NOMO-1 treated with DMSO at 0.1 percent for 48 hours (cell line): ENCODE measurements around the gene SDHB.

Source experiments
- DNase-seq: peaks from one replicate; lab custom pipeline; 2025; ENCODE audit not compliant: unreplicated experiment; lab: John Stamatoyannopoulos, UW

SDHB gene

DNA sequence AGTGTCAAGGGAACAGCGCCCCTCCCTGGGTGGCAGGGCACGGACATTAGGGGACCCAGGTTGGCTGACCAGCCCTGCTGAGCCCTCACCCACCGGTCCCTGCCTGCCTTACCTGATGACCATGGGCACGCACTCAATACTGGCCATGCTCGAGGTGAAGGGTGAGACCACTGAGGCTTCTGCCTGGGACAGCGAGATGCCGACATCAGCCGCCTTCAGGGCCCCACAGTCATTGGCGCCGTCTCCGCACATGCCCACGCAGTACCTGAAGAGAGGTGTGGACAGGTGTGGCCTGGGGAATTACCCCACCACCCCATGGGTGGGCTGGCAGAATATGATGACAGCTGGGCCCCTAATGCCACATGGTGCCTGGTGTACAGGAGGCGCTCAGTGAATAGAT, 65.6 kb downstream of the SDHB start:
- no peak for DNase-seq

DNA sequence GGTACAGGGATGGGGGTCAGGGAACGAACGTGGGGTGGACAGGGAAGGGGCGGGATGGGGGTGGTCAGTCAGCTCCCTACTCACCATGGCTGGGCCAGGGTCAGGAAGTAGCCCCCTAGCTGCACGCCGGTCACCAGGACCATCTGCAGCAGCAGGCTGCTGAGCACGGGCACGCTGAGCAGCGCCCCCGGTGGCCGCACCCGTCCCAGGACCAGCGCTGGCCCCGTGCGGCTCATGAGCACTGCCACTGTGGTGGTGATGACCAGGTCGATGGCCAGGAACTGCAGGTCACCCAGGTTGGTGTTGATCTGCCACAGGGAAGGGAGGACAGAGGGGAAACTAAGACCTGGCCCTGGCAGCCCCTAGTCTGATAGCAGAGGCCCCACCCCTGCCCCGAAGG, 66.9 kb downstream of the SDHB start:
- DNase-seq, result no peak

DNA sequence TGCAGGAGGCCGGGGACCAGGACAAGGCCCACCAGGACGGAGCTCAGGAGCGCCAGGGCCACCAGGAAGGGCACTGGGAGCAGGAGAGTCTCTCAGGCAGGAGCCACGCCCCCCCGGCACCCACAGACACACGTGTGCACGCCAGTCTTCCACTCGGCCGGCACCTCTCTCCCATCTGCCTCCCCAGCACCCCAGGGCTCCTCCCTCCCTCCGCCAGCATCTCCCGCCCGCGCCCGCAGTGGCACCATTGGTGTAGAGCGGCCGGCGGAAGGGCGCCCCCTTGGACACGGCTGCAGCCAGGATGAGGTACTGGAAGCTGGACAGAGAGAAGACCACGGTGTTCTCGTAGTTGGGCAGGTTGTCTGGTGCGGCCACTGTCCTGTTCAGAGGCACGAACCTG, 67.3 kb downstream of the SDHB start:
- no peak for DNase-seq

DNA sequence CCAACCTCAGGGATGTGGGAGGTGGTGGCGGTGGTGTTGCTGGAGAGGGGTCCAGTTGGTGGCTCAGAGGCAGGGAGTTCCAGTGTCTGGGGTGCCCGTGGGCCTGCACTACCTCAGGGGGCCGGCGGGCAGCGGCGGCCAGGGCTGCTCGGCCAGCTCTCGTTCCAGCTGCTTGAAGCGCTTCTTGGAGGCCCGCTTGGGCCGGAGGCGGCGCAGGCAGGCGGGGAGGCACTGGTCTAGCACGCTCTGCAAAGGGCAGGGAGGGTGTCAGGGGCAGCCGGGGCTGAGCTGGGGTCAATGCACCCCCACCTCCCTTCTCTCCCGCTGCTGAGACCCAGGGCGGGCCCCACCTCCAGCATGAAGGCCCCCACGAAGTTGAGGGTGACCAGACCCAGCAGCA, 67.7 kb downstream of the SDHB start:
- no peak for DNase-seq

DNA sequence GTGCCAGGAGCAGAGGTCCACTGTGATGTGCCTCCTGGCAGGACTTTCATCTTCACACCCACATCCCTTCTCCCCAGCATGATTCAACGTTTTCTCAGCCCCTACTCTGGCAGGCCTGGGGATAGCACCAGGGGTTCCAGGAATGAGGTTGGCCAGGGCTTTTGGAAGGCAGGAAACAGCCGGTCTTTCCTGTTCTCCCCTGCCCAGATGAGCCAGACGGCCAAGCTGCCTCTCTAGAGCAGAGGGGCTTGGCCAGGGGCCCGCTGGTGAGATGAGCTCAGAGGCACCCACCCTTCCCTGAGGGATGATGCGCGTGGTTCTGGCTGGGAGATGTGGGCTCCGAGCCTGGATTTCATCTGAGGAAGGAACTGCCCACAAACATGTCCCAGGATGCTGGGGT, 69.1 kb downstream of the SDHB start:
- no peak for DNase-seq

DNA sequence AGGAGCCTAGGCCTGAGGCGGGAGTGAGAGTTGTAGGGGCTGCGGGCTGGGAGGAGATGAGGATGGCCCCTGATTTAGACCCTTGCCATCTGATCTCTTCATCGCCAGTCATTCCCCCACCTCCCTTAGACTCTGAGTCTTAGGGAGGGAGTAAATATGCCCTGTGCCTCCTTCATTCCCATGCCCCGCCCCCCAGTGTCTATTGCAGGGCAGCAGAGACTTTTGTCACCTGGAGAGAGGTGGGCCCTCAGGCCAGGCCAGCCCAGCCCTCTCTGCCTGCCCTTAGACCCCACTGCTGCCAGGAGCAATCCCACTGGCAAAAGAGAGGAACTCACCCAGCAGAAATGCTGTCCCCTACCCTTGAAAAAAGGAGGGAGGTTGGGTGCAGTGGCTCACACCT, 70.2 kb downstream of the SDHB start:
- no peak for DNase-seq

DNA sequence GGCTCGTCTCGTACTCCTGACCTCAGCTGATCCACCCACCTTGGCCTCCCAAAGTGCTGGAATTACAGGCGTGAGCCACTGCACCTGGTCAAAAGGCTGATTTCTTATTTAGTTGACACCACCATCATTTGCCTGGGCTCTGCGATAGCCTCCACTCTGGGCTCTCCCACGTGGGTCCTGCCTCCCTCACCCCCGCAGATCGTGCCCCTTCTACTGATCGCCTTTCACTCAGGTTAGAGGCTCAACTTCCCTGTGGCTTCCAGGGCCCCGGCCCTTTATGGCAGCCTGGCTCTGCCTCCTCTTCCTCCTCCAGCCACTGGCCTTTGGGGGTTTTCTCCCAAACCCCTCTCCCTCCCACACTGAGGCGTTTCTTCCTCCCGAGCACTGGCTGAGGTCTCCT, 70.9 kb downstream of the SDHB start:
- no peak for DNase-seq

DNA sequence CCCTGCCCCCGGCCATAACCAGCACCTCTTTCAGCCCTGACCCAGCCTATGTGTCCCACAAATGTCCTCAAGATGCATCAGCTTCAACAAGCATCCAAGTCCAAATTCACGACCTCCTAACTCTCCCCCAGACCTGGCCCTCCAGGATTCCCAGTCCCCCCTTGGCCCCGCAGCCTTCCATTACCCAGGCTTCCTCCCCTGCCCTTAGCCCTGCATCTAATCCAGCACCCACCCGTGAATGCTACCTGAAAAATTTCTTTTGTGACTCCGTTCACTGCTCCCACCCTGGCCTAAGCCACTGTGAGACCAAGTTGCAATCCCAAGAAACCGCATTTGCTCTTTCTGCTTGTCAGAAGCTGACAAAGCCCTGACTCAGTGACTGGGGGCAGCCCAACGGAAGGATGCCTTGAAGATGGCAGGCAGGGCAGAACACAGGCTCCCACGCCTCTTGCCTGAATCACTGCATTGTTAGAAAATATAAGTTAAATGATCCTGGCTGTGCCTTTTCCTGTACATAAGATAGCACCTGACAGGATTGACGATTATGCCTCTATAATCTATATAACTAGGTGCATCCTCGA, 72.5 kb downstream of the SDHB start:
- DNase-seq, result no peak

DNA sequence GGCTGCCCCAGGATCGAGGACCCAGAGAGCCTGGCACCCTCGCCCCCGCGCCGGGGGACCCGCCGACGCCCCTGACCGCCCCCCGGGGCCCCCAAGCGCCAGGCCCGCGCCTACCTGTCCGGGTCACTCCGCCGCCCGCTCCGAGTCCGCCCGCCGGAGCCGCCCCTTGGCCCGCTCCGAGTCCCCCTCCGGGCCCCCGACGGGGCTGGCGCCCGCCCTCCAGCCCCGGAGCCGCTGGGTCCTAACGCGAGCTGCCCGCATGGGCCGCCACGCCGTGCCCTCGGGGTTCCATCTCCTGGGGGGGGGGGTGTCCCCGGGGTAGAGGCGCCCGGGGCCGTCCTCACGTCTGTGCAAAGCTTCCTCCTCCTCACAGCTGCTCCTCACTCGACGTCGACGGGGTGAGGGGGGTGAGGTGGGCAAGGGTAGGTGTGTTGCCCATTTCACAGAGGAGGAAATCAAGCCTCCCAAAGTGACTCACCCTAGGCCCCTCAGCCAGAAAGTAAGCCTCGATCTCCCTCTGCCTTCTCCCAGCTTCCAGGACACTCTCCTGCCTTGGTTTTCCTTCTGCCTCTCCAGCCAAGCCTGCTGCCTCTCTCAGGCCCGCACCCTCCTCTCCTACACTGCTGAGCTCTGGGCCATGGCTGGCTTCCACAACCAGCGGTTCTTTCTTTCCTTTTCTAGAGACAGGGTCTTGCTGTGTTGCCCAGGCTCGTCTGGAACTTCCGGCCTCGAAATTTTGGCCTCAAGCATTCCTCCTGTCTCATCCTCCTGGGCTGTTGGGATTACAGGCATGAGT, 73.2 kb downstream of the SDHB start, which contains the start of gene MFAP2:
Gene MFAP2, minus strand, starts transcription at position 148 of the 796 bp plus-strand sequence. CDS start 2,347 bp downstream, outside the sequence.
- DNase-seq, result no peak

DNA sequence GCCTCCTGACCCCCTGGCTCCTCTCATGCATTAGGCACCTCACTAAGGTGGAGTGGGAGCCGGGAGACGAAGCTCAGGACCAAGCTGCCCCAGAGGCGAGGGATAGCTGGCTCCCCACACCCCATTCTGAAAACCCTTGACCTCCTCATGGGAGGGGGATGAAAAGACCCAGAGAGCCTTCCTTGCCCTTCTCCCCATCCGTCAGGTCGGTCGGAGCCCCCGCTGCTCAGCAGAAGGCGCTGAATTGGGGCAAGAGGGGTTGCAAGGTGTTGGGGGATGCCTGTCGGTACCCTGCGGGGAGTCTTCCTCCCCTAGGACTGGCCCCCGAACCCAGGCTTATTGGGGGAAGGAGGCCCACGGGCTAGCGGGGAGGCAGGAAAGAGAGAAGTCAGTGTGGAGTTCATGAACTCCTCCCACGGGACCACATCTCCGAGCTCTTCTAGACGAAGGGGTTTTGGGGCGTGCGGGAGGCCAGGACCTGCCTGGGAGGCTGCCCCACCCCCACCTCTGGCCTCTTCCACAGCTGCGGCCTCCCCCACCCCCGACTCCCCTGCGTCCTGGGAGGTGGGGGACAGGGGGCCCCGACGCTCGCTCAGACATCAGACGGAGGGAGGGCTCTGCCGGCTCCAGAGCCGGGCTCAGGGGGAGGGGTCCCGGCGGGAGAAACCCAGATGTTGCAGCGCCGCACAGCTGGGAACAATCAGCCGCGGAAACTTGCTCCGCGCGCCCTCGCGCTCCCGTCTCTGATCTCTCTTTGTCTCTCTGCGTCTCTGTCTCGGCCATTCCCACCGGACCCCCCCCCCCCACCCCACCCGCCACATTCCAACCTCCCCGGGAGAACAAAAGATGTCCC, 74.1 kb downstream of the SDHB start:
- DNase-seq, result no peak

DNA sequence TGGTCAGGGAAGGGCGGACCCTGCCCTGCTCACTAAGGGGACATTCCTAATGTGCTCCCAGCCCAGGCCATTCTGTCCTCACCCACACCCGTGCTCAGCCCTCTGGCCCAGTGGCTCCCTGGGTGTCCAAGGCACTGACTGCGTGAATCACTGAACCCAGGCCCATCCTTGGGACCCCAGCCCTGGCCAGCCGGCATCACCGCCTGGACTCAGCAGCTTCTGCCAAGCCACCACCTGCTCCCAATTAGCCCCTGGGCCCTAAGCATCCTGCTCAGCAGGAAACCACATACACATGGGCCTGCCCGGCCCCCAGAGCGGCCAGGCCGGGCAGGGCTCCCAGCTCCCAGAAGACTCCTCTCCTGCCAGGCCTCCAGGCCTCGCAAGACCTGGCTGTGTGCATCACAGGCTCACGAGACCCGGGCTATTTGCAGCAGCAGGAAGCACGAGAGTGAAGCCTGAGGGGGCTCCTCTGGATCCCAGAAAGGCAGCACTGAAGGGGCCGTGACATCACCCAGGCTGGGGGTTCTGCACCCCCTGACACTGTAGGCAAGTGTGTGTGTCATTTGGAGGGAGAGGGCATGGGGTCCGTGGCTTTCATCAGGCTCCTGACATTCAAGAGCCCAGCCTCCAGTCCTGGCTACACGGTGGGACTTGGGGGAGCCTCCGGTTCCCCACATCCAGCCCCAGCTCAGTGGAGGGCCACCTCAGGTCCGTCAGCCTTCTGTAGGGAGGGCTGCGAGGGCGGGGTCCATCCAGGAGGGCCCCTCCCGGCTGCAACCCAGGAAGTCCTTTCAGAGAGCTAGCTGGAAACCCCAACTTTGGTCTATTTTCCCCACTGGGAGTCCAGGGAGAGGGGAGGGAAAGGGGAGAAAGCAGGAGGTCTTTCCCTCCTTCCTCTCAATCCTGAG, 75.0 kb downstream of the SDHB start:
- DNase-seq, result no peak

DNA sequence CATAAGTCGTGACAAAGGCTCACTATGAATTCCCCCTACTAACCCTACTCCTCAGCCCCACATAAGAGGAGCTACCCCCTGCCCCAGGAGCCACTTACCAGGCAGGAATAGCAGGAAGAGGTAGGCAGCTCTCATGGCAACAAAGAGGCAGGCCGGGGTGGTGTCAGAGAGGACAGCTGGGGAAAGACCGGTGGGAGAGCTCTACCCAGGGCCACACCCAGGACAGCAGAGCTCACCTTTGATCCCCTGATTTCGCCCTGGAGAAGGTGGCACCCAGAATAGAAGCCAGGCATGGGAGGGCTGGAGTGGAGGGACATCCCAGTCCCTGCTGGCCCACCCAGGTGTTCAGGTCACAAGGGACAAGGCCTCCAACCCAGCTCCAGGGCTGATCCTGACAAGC, 75.7 kb downstream of the SDHB start:
- no peak for DNase-seq

DNA sequence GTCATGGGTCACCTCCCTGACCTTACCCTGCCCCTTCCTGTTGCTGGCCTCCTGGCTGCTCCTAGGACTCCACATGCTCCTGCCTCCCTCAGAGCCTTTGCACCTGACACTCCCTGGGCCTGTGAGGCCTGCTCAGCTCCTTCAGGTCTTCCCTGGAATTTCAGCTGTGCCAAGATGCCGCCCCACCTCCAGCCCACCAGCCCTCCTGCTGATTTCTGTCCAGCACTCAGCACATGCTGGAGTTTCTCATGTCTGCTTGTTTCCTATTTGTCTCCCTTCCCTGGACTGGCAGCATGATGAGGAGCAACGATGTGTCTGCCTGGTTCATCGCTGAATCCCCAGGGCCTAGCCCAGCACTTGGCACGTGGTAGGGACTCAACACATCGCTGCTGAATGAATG, 76.5 kb downstream of the SDHB start:
- DNase-seq, result no peak

DNA sequence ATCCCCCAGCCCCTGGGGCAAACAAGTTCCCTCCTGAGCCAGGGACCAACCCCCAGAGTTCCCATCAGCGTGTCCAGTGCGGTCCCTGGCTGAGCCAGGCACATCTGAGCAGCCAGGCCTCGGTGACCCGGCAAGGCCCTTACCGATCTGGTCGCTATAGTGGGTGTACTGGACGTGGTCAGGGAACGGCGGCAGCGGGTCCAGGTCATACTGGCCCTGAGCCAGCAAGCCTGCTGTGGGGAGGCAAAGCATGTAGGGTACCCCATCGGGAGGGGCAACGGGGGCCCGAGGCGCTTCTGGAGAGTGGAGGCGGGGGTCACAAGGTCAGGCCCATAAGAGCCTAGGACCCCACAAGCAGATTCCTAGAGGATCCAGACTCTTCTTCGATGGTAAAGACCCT, 76.9 kb downstream of the SDHB start:
- DNase-seq, result no peak

DNA sequence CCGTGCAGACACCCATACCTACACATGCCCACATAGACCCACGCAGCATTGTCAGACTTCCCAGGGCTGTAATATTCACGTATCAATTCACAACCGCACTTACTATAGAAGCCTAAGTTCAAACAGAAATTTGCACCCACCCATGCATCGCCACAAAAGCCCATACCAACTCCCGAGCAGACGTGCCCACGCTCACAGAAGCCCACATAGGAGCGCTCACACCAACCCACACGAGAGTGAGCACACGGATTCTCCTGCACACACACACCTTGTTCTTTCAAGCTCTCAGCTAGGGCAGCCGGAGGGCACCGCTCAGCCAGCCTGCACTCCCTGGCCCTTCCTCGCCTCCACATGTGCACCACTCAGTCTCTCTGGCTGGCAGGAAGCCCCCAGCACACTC, 78.0 kb downstream of the SDHB start:
- no peak for DNase-seq

DNA sequence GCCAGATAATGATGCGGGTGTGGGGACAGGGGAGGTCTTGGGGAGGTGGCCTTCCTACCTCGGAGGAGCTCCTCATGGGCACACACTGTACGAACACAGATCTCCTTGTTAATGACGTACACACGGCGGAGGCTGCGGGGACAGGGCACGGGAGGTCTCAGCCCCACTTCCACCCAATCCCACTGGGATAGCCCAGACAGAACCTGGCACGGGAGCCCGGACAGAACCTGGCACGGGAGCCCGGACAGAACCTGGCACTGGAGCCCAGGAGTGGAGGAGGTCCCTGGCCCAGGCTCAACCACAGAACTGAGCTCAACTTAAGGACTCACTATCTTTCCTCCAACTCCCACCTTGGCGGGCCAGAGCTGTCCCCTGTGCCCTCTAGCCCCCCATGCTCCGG, 78.6 kb downstream of the SDHB start:
- no peak for DNase-seq

DNA sequence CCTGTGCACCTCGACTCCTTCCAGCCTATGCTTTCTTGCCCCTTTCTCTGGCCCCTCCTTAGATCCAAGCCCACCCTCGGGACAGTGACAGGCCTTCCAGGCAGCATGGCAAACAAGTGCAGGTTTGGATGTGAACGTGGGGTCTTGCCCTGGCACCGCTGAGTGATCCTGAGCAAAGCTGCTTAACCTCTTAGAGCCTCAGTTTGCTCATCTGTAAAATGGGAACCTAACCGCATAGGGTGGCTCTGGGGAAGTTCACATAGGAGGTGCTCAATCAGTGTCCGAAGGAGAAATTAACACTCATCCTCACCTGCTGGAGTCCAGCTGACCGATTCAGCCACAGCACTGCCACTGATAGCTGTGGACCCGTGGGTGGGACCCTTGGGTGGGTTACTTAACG, 80.6 kb downstream of the SDHB start:
- DNase-seq, result no peak

DNA sequence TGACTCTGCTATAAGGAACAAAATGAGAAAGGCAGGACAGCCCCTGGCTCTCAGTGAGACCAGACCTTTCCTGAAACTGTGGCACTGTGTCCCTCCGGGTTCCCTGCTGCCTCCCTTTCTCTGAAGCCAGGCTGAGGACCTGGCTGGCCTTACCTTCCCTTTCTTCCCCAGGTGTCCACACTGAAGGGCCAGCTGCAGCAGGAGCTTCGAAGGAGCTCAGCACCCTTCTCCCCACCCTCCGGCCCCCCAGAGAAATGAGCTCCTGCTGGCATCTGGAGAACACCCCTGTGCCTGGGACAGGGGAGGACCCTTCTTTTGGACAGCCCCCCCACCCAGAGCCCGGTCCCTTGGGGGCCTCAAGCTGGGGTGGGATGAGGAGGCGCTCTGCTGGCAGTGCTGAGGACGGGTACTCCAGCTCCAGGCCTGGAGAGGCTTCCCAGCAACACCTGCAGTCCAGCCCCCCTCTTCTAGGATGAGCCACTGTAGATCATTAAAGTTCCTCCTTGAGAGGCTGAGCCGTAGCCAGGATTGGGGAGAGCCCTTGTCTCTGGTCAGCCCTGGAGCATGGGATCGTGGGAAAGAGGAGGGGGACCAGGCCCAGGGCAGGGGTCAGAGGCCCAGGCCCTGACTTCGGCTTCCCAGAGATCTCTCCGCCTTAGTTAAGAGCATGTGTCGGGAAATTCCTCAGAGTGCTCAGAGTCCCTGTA, 81.5 kb downstream of the SDHB start:
- DNase-seq, result no peak

DNA sequence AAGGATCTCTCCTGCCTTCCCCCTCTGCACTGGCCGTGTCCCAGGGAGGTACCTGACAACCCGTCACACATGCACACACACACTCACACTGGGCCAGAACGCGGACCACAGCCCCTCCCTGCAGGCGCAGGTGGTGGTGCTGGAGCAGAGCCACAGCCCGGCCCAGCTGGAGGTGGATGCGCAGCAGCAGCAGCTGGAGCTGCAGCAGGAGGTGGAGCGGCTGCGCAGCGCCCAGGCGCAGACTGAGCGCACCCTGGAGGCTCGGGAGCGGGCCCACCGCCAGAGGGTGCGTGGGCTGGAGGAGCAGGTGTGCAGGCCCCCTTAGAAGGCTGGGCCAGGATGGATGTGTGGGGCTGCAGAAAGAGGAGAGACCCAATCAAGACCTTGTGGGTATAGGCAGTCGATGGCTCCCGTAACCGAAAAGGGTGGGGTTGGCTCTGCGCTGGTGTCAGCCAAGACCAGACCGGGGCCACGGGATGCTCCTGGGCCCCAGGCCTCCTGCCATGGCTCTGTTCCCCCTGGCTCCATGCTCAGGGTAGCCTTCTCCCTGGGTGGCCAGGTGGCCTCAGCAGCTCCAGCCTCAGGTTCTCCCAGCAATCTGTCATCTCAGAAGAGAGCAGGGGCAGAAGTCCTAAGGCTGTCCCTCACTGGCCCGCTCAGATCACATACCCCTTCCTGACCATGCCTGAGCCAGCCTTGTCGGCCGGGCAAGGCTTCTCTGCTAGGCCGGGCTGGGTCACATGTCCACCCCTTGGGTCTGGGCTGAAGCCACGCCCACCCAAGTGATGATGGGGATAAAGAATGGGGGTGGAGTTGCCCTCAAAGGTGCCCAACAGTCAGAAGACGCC, 82.3 kb downstream of the SDHB start:
- no peak for DNase-seq
